HG02840 (cell line): ENCODE results near the gene IGLL5.
"Not testable (repeated sequence)": the region's sequence is repeated elsewhere in the genome, so short reads cannot be mapped to it uniquely, and the experiment has no call there.

ENCODE experiments used
- ATAC-seq: cut with Tn5 transposase; IDR thresholded peaks from one replicate; pipeline ENCODE4 v1.9.1; 2021; ENCODE audit warnings: mild to moderate bottlenecking, moderate library complexity, moderate number of reproducible peaks; ENCODE audit not compliant: unreplicated experiment, low FRiP score

Gene IGLL5

DNA sequence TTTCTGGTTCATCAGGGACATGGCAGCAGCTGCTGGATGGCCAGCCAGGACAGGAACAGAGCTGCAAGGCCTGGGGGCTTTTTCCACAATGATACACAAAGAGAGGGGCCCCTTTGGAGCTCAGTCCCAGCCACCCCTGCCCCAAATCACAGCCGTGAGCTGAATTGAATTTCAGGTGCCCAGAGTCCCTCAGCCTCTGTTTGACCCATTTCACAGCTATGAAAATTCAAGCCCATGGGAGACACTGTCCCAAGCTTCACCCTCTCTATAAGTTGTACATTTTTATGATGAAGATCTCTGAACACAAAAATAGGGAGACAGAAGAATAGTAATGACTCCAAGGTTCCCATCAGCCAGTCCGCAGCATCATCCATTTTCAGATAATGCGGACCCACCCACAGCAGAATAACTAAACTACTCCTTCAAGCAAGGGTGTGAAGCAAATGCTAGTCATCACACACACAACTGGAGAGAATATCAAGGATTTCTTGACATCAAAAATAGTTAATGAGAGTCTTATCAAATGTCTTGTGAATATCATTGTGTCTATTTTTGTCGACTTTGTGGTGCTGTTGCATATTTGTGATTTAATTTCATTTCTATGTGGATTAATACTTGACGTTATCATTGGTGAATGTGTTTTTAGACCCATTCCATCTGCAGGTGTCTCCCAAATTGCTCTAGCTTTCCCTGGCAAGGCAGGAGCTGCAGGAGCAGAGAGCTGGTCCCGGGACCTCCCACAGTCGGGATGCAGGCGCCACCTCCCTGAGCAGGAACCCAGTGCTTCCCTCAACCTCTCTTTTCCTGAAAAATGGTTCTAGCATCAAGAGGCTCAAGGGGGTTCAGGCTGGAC lies 24.7 kb downstream of the IGLL5 start:
- no peak for ATAC-seq

DNA sequence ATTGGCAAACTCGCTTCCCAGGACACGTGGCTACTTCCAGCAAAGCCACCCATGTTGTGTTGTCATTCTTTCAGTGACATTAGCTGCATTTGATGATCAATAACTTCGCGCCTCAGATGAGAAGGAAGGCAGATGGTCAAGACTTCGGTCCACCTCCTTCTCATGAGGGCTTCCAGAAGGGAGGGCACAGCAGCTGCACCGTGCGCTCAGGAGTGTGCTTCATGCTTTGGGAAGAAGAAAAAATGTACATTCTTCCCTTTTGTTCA lies 25.3 kb downstream of the IGLL5 start:
- ATAC-seq: no peak

DNA sequence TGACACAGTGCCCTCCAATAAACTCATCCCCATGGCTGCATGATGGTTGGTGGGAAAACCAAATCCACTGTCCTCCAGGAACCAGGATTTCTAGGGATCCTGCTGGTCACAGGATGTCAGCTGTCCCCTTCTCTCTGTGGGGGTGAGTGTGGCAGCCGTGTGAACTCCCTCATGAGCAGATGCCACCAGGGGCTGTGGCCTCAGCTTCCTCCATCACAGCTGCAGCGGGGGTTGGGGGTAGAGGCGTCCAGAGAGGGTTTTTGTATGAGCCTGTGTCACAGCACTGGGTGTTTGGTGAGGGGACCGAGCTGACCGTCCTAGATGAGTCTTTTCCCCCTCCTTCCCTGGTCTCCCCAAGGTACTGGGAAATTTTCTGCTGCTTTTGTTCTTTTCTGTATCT lies 26.4 kb downstream of the IGLL5 start:
- ATAC-seq: no peak

DNA sequence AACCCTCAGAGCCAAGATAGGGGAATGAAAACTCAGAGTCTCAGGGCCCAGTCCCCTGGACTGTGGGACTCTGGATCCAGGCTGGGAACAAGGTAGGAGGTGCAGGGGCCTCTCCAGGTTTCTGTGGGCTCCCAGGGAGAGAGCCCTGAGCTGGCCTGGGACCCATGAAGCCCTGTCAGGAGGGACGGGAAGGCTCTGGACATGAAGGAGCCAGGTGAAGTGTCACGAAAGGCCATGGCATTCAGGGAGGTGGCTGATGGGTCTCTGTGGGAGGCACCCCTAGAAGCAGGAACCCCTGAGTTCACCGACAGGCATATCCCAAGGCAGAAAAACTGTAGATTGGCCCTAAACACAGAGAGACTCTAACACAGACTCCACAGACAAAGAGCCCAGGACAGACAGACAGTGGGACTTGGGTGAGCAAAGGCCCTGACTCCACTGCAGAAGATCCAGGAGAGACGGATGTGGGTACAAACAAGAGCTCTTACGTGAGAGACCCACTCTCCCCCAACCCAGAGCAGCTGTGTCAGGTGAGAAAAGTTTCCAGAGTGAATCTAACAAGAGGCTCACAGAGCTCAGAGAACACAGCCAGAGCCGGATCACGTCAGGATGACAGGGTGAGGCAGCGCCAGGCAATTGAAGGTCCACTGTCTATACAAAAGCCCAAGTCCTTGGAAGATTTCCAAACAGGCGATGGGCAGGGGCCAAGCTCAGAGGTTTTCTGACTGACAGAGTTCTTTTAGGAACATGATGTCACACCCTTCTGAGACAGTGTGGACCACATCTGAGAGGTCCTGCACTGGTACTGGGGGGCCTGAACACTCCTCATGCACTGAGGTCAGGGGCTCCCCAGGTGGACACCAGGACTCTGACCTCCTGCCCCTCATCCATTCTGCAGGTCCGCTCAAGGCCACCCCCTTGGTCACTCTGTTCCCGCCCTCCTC lies 27.4 kb downstream of the IGLL5 start:
- no peak for ATAC-seq

DNA sequence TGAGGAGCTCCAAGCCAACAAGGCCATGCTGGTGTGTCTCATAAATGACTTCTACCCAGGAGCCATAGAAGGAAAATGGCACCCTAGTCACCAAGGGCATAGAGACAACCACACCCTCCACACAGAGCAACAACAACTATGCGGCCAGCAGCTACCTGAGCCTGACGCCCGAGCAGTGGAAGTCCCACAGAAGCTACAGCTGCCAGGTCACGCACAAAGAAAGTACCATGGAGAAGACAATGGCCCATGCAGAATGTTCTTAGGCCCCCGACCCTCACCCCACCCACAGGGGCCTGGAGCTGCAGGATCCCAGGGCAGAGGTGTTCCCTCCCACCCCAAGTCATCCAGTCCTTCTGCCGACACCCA lies 28.0 kb downstream of the IGLL5 start:
- ATAC-seq: no peak

DNA sequence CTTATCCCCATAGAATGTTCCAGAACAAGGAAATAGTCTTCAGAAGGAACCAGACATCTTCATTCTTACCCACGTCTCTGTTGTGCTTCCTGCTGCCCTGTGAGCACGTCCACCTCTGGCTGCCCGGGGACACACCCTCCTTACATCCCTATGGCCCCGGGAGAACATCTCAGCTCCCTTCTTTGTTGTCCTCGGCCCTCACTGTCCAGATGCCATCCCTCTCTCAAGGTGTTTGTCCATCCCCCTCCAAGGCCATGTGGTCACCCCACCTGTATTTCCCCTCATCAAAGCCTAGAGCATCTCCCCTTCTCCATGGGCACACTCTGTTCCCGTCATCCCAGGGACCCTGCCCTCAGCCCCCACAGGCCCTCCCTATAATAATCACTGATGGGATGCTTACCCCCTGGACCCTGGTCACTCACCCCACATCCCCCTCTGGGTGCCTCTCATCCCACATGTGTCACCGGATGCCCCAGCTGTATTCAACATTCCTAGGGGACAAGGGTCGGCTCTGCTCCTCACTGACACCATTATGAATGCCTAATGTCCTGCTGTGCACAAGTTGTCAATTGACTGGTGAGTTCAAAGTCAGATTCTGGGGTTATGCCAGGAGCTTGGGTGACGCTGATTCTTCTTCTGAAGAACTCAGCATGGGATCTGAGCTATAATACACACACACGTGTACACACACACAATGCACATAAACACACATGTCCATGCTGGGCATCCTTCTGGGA lies 28.8 kb downstream of the IGLL5 start:
- no peak for ATAC-seq

DNA sequence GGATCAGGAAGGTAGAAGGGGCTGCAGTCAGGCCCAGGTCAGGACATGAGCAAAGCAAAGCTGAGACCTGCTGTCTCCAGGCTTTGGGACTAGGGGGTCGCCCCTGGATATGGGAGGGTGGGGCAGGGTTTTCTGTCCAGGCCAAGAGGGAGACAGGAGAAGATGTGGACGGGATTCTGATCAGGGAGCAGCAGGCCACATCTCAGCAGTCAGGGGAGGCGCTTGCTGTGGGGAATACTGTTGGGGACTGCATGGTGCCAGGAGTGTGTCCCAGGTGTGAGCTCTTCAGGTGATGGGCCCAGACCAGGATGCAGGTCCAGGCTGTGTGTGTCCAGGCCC lies 29.3 kb downstream of the IGLL5 start:
- no peak for ATAC-seq

DNA sequence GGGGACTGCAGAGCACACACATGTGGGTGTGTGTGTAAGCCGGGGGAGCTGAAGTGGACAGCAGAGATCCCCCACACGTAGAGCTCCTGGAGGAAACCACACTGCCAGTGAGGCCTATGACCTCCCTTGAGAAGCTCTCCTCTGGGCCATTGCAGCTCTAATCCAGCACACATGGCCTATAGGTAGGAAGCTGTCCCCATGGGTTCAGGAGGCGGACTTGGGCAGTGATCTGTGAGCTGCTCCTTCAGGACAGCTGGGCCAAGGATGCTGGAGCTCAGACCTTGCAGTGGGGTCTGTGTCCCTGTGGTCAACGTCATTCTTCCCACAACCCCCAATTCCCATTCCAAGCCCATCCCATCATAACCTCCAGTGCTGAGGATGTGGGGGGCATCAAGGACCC lies 29.8 kb downstream of the IGLL5 start:
- ATAC-seq: no peak

DNA sequence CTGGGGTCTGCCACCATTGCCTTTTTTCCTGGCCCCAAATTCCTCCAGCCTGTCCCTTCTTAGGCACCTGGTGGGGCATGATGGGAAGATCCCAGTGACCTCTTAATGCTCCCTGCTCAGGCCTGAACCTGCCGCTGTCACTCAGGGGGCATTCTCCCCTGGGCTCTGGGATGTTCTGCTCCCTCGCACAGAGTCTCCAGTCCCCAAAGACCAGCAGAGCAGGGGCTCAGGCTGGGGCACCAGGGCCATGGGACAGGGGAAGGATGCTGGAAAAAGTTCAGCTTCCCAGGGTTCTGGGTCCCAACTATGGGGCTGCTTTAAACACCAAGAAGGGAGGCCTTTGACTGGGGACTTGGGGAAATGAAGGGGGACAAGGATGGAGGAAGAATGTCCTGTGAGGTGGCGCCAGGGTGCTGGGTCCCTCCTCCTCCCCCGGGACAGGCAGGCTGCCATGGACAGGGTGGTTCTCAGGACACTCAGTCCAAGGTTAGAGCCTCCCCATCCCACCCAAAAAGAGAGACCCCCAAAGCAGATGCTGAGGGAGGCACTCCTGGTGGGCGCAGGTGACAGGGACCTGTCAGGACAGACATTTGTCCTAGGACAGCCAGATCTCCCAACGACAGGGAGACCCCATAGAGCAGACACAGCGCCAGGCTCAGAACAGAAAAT lies 30.8 kb downstream of the IGLL5 start:
- no peak for ATAC-seq

DNA sequence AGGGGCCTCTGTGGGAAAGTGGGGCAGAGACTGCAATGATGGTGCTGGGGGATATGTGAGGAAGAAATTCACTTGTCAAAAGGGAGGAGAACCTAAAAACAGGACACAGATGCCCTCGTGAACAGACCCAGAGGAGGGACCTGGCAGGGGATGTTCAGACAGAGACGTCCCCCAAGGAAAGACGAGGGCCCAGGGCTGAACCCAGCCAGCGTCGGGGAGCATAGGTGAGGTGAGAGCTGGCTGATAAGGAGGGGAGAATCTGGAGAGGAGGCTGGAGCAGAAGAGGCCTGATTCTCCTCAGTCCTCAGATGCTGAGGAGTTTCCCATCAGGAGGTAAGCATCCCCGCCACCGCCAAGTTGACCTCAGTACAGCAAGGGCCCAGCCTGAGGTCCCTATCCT lies 31.4 kb downstream of the IGLL5 start:
- ATAC-seq: no peak

DNA sequence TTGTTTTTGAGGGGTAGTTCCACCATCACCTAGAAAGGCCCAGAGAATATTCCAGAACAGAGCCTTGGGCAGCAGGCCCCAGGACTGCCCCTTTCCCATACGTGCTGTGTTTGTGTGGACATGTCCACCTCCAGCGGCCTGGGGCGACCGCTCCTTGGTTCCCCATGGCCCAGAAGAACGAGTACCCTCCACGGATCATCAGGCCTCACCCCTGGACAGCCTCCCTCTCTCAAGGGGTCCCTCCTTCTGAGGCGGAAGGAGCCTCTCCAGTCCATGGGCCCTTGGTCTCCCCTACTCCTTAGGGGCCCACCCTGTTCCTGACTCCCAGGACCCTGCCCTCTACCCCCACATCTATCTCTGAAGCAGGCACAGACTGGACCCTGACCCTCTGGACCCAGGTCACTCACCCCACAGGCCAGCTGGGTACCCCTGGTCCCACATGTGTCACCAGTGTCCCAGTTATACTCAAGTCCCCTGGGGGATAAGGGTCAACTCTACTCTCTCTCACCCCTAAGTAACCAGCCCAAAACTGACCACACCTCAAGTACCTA lies 32.6 kb downstream of the IGLL5 start:
- no peak for ATAC-seq

DNA sequence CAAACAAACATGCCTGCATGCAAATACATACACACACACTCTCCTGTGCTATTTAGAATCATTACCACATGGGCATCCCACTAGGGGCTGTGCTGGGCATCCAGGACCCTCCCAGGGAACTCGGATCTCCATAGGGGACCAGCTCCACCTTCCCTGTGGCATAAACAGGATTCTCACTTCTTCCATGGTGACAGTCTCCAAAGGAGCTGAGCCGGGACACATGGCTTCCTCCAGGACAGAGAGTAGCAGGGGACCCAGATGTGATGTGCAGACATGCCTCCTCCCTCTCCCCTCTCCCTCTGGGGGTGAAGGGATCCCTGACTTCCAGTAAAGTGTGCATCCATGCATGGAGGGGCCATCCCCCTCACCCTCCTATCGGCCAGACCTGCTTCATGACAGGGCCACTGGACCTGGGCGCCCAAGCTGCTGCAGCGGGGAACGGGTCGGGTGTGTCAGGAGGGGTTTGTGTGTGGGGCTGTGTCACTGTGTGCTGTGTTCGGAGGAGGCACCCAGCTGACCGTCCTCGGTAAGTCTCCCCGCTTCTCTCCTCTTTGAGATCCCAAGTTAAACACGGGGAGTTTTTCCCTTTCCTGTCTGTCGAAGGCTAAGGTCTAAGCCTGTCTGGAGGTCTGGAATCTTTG lies 33.4 kb downstream of the IGLL5 start:
- no peak for ATAC-seq

DNA sequence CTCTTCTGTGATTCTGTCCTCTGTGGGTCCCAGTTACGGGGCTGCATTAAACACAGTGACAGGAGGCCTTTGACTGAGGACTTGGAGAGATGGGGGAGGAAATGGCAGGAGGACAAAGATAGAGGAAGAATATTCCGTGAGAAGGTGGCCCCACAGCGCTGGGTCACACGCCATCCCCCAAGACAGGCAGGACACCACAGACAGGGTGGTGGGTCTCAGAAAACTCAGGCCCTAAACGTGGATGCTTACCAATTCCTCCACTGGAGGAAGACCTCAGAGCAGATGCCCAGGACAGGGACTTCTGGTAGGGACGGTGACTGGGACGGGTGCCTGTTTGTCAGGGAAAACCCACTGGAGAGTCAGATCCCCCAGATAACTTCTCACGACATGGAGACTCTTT lies 34.0 kb downstream of the IGLL5 start:
- ATAC-seq: no peak

DNA sequence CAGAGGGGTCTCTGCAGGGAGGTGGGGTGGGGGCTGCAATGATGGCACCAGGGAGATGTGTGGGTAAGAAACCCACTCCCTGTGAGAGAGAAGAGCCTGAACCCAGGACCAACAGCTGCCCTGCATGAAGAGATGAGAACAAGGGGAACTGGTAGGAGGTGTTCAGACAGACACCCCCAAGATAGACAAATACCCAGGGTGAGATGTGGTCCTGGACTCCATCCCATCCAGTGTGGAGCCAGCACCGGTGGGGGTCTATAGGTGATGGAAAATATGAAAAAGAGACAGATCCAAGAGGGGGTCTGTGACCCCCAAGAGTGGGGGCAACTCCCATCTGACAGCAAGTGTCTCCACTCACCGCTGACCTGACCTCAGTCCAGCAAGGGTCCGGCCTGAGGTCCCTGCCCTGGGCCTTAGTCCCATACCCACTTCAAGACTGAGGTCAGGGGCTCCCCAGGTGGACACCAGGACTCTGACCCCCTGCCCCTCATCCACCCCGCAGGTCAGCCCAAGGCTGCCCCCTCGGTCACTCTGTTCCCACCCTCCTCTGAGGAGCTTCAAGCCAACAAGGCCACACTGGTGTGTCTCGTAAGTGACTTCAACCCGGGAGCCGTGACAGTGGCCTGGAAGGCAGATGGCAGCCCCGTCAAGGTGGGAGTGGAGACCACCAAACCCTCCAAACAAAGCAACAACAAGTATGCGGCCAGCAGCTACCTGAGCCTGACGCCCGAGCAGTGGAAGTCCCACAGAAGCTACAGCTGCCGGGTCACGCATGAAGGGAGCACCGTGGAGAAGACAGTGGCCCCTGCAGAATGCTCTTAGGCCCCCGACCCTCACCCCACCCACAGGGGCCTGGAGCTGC lies 34.7 kb downstream of the IGLL5 start:
- ATAC-seq: not testable (repeated sequence)

DNA sequence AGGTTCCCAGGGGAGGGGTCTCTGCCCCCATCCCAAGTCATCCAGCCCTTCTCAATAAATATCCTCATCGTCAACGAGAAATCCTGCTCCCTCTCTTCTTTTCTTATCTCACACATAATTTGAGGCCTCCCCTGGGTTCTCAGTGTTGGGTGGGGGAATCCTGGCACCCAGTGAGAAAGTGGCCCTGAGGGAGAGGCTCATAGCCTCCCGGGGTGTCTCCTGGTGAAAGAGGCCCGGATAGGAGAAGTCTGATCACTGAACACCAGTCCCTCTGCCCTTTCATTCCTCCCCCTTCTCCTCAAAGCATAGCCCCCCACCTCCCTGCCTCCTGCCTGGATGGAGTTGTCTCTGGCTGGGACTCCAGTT lies 35.3 kb downstream of the IGLL5 start:
- no peak for ATAC-seq

DNA sequence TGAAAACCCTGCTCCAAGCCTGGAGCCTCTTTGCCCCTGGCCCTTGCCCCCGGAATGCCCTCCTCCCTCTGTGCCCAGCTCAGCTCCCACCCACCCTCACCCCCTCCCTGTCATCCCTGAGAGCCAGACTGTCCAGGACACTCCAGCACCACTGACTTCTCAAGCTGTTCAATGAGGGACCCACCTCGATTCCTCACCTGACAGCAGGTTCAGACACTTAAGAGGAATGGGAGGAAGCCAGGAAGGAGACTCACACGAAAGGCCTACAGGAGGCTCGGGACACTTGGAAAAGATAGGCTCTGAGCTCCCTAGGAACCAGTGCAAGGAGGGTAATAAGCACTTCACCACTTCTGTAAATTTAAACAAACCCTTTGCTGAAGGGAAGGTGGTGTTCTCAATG lies 35.8 kb downstream of the IGLL5 start:
- no peak for ATAC-seq

DNA sequence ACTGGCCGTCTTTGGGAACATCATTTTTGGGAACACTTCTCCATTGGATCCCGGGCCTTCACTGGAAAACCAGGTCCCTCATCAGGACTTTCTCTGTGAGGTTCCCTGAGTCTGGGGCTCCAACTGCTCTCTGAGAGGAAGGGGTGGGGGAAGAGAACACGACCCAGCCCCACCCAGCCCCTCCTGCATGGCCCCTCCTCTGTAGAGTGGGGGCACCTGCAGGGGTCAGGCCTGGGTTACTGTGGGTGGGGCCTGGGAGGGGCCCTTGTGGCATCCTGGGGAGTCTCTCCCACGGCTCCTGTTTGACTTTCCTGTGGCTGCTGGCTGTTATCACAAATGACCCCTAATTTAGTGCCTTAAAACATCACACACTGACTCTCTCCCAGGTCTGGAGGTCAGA lies 36.3 kb downstream of the IGLL5 start:
- ATAC-seq: no peak

DNA sequence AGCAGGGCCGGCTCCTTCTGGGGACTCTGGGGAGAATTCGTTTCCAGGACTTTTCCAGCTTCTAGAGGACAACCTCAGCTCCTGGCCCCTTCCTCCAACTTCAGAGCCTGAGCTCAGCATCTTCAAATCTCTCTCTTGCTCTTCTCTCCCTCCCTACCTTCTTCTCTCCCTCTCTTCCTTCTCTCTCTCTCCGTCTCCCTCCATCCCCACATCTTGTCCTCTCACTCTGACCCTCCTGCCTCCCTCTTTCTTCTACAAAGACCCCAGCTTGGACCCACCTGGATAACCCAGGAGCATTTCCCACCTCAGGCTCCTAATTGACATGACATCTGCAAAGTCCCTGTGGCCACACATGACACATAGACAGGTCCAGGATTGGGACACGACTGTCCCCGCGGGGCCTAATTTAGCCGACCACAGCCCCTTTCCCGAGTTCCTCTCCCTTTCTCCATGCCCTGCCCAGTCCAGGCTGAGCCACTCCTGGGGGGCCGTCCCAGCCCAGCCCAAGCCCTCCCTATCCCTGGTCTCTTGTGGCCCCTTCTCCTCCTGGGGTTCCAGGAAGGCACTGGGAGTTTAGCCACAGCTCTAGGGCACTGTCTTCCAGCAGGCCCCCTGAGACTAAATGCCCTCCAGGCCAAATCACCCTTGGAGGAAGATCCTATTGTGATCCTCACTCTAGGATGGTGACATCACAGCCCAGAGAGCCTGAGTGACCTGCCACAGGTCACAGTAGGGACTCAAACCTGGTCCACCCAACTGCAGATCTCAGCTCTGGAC lies 36.9 kb downstream of the IGLL5 start:
- no peak for ATAC-seq
